ENCODE results near the gene LRP1-AS.

- TF ChIP-seq, protein P1, sequence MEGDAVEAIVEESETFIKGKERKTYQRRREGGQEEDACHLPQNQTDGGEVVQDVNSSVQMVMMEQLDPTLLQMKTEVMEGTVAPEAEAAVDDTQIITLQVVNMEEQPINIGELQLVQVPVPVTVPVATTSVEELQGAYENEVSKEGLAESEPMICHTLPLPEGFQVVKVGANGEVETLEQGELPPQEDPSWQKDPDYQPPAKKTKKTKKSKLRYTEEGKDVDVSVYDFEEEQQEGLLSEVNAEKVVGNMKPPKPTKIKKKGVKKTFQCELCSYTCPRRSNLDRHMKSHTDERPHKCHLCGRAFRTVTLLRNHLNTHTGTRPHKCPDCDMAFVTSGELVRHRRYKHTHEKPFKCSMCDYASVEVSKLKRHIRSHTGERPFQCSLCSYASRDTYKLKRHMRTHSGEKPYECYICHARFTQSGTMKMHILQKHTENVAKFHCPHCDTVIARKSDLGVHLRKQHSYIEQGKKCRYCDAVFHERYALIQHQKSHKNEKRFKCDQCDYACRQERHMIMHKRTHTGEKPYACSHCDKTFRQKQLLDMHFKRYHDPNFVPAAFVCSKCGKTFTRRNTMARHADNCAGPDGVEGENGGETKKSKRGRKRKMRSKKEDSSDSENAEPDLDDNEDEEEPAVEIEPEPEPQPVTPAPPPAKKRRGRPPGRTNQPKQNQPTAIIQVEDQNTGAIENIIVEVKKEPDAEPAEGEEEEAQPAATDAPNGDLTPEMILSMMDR (IDR thresholded peaks at IDR 0.05), result no peak
- TF ChIP-seq POLR2A (IDR thresholded peaks at IDR 0.05), result no peak
Measured at GRCh38 chr12:57160741-57161140, 13.3 kb upstream of the LRP1-AS start.

Data from lower leg skin (tissue), 3 donors.